HepG2 (cell line): ENCODE measurements around the gene PEX14. TPM values are rescaled to one million over a fixed set of nuclear protein-coding genes. Genes with fewer than 3 reads are reported as not detected.

Source experiments
- DR1 ChIP-seq: sonication (generic); formaldehyde crosslinking; IDR thresholded peaks from 2 replicates; pipeline ENCODE4 v1.8.0; 2021; ENCODE audit warnings: mild to moderate bottlenecking, missing genetic modification reagents, inconsistent platforms
- FOXA3 ChIP-seq: IDR thresholded peaks from 2 replicates; pipeline ENCODE4 v1.6.1; 2016; ENCODE audit warnings: missing genetic modification reagents, missing compliant biosample characterization
- JUN ChIP-seq: sonication (generic); formaldehyde crosslinking; IDR thresholded peaks from 2 replicates; pipeline ENCODE4 v1.4.0; 2020; ENCODE audit warnings: mild to moderate bottlenecking, missing genetic modification reagents
- MAF1 ChIP-seq: sonication (generic); formaldehyde crosslinking; IDR thresholded peaks from 2 replicates; pipeline ENCODE4 v1.5.0; 2020; ENCODE audit warnings: missing genetic modification reagents, borderline replicate concordance
- NR3C1 ChIP-seq: sonication (generic); formaldehyde crosslinking; IDR thresholded peaks from 2 replicates; pipeline ENCODE4 v1.4.0; 2020; ENCODE audit warnings: missing genetic modification reagents
- RFX5 ChIP-seq: IDR thresholded peaks from 2 replicates; pipeline ENCODE4 v1.6.1; 2011; ENCODE audit warnings: low read depth, low read length, improper control_type of control experiment
- SALL1 ChIP-seq: sonication (generic); formaldehyde crosslinking; IDR thresholded peaks from 2 replicates; pipeline ENCODE4 v1.8.0; 2022; ENCODE audit warnings: mild to moderate bottlenecking, missing genetic modification reagents
- ZNF335 ChIP-seq: sonication (generic); formaldehyde crosslinking; IDR thresholded peaks from 2 replicates; pipeline ENCODE4 v1.4.0; 2020; ENCODE audit warnings: missing genetic modification reagents
- ZNF781 ChIP-seq: sonication (generic); formaldehyde crosslinking; IDR thresholded peaks from 2 replicates; pipeline ENCODE4 v1.5.1; 2020; ENCODE audit warnings: borderline replicate concordance, mild to moderate bottlenecking, missing genetic modification reagents; ENCODE audit errors: not compliant biosample characterization
- ZSCAN20 ChIP-seq: sonication (generic); formaldehyde crosslinking; IDR thresholded peaks from 2 replicates; pipeline ENCODE4 v1.4.0; 2020; ENCODE audit warnings: missing genetic modification reagents, mild to moderate bottlenecking, borderline replicate concordance
- polyA plus RNA-seq, 8 experiments: library from polyadenylated mRNA; depleted of rRNA in 3 of 8; stranded (reverse) in 7 of 8; unstranded in 1 of 8; fragments of >200 nt; fragmentation: Illumina TruSeq in 4 of 8; extraction: Trizol in 4 of 8; gene quantifications; 2 replicates each; pipeline versions ENCODE4 v1.2.1 to v1.2.3, GENCODE V29; 2011 to 2016; ENCODE audit warnings: low read depth in 4 of 8, missing spikeins in 1 of 8, mixed read lengths in 1 of 8; ENCODE audit not compliant: insufficient read depth in 1 of 8
- total RNA-seq, 5 experiments: library from RNA; depleted of rRNA; stranded (reverse); fragments of >200 nt; fragmentation: Illumina TruSeq; extraction: Trizol; gene quantifications; 2 replicates each; pipeline ENCODE4 v1.2.3, GENCODE V29; 2016; ENCODE audit warnings: low read depth in 1 of 5
- TF ChIP-seq, protein P1 (sequence below): sonication (generic); formaldehyde crosslinking; IDR thresholded peaks from 2 replicates; pipeline ENCODE4 v1.4.0; 2020; ENCODE audit warnings: missing genetic modification reagents, mild to moderate bottlenecking, borderline replicate concordance
- TF ChIP-seq, protein P2 (sequence below): sonication (generic); formaldehyde crosslinking; IDR thresholded peaks from 2 replicates; pipeline ENCODE4 v1.4.0; 2020; ENCODE audit warnings: missing genetic modification reagents
- TF ChIP-seq, protein P3 (sequence below): sonication (generic); formaldehyde crosslinking; conservative IDR thresholded peaks from 2 replicates; pipeline ENCODE4 v1.8.1; 2023; ENCODE audit warnings: missing genetic modification reagents
- TF ChIP-seq, protein P4 (sequence below): sonication (generic); formaldehyde crosslinking; IDR thresholded peaks from 2 replicates; pipeline ENCODE4 v1.4.0; 2020; ENCODE audit warnings: missing genetic modification reagents, low read depth, mild to moderate bottlenecking, borderline replicate concordance

Gene PEX14
- total and polyA plus RNA-seq, 2 of the 13 experiments (the other 11 are each of a cell fraction or from before 2014, with no cell fraction given) = 6.5 to 9.9 TPM

DNA sequence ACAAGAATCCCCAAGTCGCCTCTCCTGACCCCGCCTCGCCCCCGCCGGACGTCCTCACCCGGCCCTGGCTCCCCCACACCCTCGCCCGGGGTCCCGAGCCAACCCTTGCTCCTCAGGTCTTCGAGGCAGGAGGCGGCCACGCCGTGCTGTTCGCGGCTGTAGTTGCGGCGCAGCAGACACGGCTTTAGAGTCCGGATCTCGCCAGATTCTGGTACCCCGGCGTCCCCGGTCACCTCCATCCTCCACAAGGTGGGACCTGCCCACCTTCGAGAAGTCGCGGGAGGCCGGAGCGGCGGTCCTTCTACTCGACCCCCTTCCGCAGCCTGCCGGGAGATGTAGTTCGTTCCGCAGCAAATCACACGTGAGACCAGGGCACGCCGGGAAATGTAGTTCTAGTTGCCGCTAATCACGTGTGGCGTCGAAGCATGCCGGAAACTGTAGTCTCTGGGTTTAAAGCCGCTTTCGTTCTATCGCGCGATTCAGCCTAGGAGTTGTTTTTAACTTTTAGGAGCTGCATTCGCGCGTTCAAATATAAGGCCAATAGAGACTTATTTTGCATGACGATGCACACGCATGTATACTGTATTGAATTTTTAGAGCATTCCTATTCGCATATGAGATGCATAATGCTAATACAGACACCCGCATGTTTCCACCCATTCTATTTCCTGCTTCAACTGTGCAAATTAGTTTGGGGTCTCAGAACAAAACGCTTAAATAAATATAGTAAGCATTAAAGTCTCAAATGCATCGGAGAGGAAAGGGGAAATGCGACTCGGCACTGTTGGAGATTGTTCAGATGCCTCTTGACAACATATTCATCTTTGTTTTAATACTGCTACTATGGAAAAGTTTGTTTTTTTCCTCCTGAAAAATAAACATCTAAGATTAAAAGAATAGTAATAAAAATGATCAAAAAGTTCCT lies 2.3 kb upstream of the PEX14 start, which contains the start of gene DFFA (continued):
- TF ChIP-seq DR1 (CRISPR knock-in tag) = peak; percentile 64; the same call in 1 of the 2 replicates
- TF ChIP-seq, protein P1, sequence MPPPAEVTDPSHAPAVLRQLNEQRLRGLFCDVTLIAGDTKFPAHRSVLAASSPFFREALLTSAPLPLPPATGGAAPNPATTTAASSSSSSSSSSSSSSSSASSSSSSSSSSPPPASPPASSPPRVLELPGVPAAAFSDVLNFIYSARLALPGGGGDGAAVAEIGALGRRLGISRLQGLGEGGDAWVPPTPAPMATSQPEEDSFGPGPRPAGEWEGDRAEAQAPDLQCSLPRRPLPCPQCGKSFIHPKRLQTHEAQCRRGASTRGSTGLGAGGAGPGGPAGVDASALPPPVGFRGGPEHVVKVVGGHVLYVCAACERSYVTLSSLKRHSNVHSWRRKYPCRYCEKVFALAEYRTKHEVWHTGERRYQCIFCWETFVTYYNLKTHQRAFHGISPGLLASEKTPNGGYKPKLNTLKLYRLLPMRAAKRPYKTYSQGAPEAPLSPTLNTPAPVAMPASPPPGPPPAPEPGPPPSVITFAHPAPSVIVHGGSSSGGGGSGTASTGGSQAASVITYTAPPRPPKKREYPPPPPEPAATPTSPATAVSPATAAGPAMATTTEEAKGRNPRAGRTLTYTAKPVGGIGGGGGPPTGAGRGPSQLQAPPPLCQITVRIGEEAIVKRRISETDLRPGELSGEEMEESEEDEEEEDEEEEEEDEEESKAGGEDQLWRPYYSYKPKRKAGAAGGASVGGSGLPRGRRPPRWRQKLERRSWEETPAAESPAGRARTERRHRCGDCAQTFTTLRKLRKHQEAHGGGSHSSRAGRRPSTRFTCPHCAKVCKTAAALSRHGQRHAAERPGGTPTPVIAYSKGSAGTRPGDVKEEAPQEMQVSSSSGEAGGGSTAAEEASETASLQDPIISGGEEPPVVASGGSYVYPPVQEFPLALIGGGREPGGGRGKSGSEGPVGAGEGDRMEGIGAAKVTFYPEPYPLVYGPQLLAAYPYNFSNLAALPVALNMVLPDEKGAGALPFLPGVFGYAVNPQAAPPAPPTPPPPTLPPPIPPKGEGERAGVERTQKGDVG (CRISPR knock-in tag) = peak; percentile 51; the same call in 1 of the 2 replicates
- peak; percentile 97 for TF ChIP-seq ZNF335 (CRISPR knock-in tag)
- TF ChIP-seq RFX5 = no peak
- TF ChIP-seq ZSCAN20 (CRISPR knock-in tag) = peak; percentile 49; the same call in 1 of the 2 replicates
- TF ChIP-seq JUN (CRISPR knock-in tag) = no peak
- TF ChIP-seq, protein P2, sequence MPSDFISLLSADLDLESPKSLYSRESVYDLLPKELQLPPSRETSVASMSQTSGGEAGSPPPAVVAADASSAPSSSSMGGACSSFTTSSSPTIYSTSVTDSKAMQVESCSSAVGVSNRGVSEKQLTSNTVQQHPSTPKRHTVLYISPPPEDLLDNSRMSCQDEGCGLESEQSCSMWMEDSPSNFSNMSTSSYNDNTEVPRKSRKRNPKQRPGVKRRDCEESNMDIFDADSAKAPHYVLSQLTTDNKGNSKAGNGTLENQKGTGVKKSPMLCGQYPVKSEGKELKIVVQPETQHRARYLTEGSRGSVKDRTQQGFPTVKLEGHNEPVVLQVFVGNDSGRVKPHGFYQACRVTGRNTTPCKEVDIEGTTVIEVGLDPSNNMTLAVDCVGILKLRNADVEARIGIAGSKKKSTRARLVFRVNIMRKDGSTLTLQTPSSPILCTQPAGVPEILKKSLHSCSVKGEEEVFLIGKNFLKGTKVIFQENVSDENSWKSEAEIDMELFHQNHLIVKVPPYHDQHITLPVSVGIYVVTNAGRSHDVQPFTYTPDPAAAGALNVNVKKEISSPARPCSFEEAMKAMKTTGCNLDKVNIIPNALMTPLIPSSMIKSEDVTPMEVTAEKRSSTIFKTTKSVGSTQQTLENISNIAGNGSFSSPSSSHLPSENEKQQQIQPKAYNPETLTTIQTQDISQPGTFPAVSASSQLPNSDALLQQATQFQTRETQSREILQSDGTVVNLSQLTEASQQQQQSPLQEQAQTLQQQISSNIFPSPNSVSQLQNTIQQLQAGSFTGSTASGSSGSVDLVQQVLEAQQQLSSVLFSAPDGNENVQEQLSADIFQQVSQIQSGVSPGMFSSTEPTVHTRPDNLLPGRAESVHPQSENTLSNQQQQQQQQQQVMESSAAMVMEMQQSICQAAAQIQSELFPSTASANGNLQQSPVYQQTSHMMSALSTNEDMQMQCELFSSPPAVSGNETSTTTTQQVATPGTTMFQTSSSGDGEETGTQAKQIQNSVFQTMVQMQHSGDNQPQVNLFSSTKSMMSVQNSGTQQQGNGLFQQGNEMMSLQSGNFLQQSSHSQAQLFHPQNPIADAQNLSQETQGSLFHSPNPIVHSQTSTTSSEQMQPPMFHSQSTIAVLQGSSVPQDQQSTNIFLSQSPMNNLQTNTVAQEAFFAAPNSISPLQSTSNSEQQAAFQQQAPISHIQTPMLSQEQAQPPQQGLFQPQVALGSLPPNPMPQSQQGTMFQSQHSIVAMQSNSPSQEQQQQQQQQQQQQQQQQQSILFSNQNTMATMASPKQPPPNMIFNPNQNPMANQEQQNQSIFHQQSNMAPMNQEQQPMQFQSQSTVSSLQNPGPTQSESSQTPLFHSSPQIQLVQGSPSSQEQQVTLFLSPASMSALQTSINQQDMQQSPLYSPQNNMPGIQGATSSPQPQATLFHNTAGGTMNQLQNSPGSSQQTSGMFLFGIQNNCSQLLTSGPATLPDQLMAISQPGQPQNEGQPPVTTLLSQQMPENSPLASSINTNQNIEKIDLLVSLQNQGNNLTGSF (CRISPR knock-in tag) = no peak
- peak; percentile 82 for TF ChIP-seq SALL1 (CRISPR knock-in tag)
- no peak for TF ChIP-seq NR3C1 (CRISPR knock-in tag)
- TF ChIP-seq ZNF781 = peak; percentile 32
- TF ChIP-seq, protein P3, sequence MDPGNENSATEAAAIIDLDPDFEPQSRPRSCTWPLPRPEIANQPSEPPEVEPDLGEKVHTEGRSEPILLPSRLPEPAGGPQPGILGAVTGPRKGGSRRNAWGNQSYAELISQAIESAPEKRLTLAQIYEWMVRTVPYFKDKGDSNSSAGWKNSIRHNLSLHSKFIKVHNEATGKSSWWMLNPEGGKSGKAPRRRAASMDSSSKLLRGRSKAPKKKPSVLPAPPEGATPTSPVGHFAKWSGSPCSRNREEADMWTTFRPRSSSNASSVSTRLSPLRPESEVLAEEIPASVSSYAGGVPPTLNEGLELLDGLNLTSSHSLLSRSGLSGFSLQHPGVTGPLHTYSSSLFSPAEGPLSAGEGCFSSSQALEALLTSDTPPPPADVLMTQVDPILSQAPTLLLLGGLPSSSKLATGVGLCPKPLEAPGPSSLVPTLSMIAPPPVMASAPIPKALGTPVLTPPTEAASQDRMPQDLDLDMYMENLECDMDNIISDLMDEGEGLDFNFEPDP = 0 out of 2 replicates have a peak, but pooled peaks have one; percentile 85
- 0 out of 2 replicates have a peak, but pooled peaks have one; percentile 41 for TF ChIP-seq MAF1 (CRISPR knock-in tag)
- TF ChIP-seq, protein P4, sequence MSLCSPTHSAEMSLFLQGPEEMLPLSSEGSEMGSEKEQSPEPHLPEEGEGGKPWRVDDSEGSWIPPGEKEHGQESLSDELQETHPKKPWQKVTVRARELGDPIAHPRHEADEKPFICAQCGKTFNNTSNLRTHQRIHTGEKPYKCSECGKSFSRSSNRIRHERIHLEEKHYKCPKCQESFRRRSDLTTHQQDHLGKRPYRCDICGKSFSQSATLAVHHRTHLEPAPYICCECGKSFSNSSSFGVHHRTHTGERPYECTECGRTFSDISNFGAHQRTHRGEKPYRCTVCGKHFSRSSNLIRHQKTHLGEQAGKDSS (CRISPR knock-in tag) = no peak
- peak; percentile 54 for TF ChIP-seq FOXA3 (CRISPR knock-in tag)
